A549 (cell line): ENCODE measurements around the gene TMEM237. TPM values are rescaled to one million over a fixed set of nuclear protein-coding genes. Genes with fewer than 3 reads are reported as not detected.

Source experiments
- ATAC-seq, 2 experiments: fragments of 200-7000 bp in 1 of 2; fragments of >200 bp in 1 of 2; cut with Nextera tagmentation in 1 of 2; cut with Tn5 transposase in 1 of 2; 3 replicates each; pipeline versions ENCODE4 v1.8.0 to v1.9.1; 2018 to 2020; ENCODE audit warnings: mild to moderate bottlenecking in 1 of 2, moderate library complexity in 1 of 2
- CTCF ChIA-PET: fragments of 300-600 bp; sonication (Branson Sonifier 250); formaldehyde crosslinking; extraction: SDS; loops from one replicate; lab custom pipeline; 2021; ENCODE audit warnings: antibody characterized with exemption, inconsistent platforms; lab: Yijun Ruan, JAX
- POLR2A ChIA-PET: fragments of 350-600 bp; formaldehyde crosslinking; extraction: SDS; loops from one replicate; lab custom pipeline; 2021; ENCODE audit warnings: antibody characterized with exemption, inconsistent platforms; lab: Yijun Ruan, JAX
- DNase-seq, 2 experiments: peaks; one replicate each; pipeline versions ENCODE4 v3.0.0 to v3.0.0-alpha.2; 2011 to 2016; ENCODE audit warnings: low read depth in 1 of 2, low spot score in 1 of 2
- FAIRE-seq: peaks from 2 replicates; lab custom pipeline; 2011; peaks lifted over from hg19 to GRCh38; lab: Jason Lieb, UNC
- H3K27ac ChIP-seq, 2 experiments: fragments of >200 bp; sonication (Bioruptor Twin); formaldehyde crosslinking; 3 replicates each; pipeline ENCODE4 v1.5.1; 2016 to 2017
- H3K4me1 ChIP-seq: fragments of >200 bp; sonication (Bioruptor Twin); formaldehyde crosslinking; 3 replicates; pipeline ENCODE4 v1.6.1; 2016
- H3K4me2 ChIP-seq: fragments of >200 bp; sonication (Bioruptor Twin); formaldehyde crosslinking; 3 replicates; pipeline ENCODE4 v1.6.1; 2016
- H3K4me3 ChIP-seq: fragments of >200 bp; sonication (Bioruptor Twin); formaldehyde crosslinking; 3 replicates; pipeline ENCODE4 v1.5.1; 2016
- H3K9me3 ChIP-seq: fragments of >200 bp; sonication (Bioruptor Twin); formaldehyde crosslinking; 3 replicates; pipeline ENCODE4 v1.6.1; 2016
- BHLHE40 ChIP-seq: IDR thresholded peaks from 2 replicates; pipeline ENCODE4 v1.6.1; 2012; ENCODE audit warnings: low read depth, low read length, inconsistent platforms
- CBX8 ChIP-seq: fragments of 200-600 bp; sonication (generic); IDR thresholded peaks from 2 replicates; pipeline ENCODE4 v1.6.1; 2016
- CHD2 ChIP-seq: fragments of 150-350 bp; IDR thresholded peaks from 2 replicates; pipeline ENCODE4 v1.6.1; 2014; ENCODE audit warnings: low read length; ENCODE audit not compliant: partially characterized antibody
- CHD4 ChIP-seq: fragments of 200-600 bp; sonication (generic); IDR thresholded peaks from 2 replicates; pipeline ENCODE4 v1.6.1; 2016; ENCODE audit warnings: antibody characterized with exemption, mild to moderate bottlenecking, borderline replicate concordance
- EHMT2 ChIP-seq: fragments of 200-600 bp; sonication (generic); IDR thresholded peaks from 2 replicates; pipeline ENCODE4 v1.6.1; 2016; ENCODE audit warnings: antibody characterized with exemption, low read depth, mild to moderate bottlenecking, moderate library complexity
- EP300 ChIP-seq, 2 experiments: fragments of >200 bp; sonication (Bioruptor Twin); formaldehyde crosslinking; IDR thresholded peaks; 2 replicates in 1 of 2; 3 replicates in 1 of 2; pipeline ENCODE4 v1.6.1; 2016 to 2017
- ESRRA ChIP-seq: fragments of 150-350 bp; IDR thresholded peaks from 2 replicates; pipeline ENCODE4 v1.6.1; 2014; ENCODE audit warnings: mild to moderate bottlenecking, low read length, borderline replicate concordance
- GATA3 ChIP-seq: IDR thresholded peaks from 2 replicates; pipeline ENCODE4 v1.6.1; 2012; ENCODE audit warnings: borderline replicate concordance
- HOXB5 ChIP-seq: fragments of 250-450 bp; sonication (Bioruptor Pico); IDR thresholded peaks from 2 replicates; pipeline ENCODE4 v1.5.0; 2020; ENCODE audit warnings: mild to moderate bottlenecking, moderate library complexity
- KDM1A ChIP-seq: fragments of 200-600 bp; sonication (generic); IDR thresholded peaks from 2 replicates; pipeline ENCODE4 v1.6.1; 2016; ENCODE audit warnings: low read depth, mild to moderate bottlenecking
- MAFK ChIP-seq: fragments of 450-650 bp; IDR thresholded peaks from 2 replicates; pipeline ENCODE4 v1.6.1; 2014; ENCODE audit not compliant: partially characterized antibody
- MYC ChIP-seq: IDR thresholded peaks from 2 replicates; pipeline ENCODE4 v1.6.1; 2012; ENCODE audit warnings: mild to moderate bottlenecking, inconsistent platforms, low read length, improper control_type of control experiment, borderline replicate concordance
- NFE2L2 ChIP-seq: fragments of 150-350 bp; conservative IDR thresholded peaks from 2 replicates; pipeline ENCODE4 v1.6.1; 2014; ENCODE audit warnings: low read length
- NR3C1 ChIP-seq: fragments of >200 bp; sonication (Bioruptor Twin); formaldehyde crosslinking; IDR thresholded peaks from 3 replicates; pipeline ENCODE4 v1.6.1; 2017
- POLR2A ChIP-seq: IDR thresholded peaks from 2 replicates; pipeline ENCODE4 v1.6.1; 2012; ENCODE audit warnings: mild to moderate bottlenecking, low read length
- POLR2AphosphoS2 ChIP-seq: conservative IDR thresholded peaks from 2 replicates; pipeline ENCODE4 v1.6.1; 2012; ENCODE audit warnings: low read length, improper control_type of control experiment, inconsistent platforms
- RNF2 ChIP-seq: fragments of 200-600 bp; sonication (generic); IDR thresholded peaks from 2 replicates; pipeline ENCODE4 v1.6.1; 2016; ENCODE audit warnings: low read depth, mild to moderate bottlenecking, antibody characterized with exemption, moderate library complexity, borderline replicate concordance
- TFCP2L1 ChIP-seq: fragments of 250-450 bp; sonication (Bioruptor Pico); IDR thresholded peaks from 2 replicates; pipeline ENCODE4 v1.5.0; 2021; ENCODE audit warnings: mild to moderate bottlenecking
- ZNF302 ChIP-seq: fragments of 250-450 bp; sonication (Bioruptor Pico); IDR thresholded peaks from 2 replicates; pipeline ENCODE4 v1.9.0; 2021; ENCODE audit warnings: inconsistent platforms, mild to moderate bottlenecking, moderate library complexity
- ZSCAN20 ChIP-seq: fragments of 250-450 bp; sonication (Bioruptor Pico); IDR thresholded peaks from 2 replicates; pipeline ENCODE4 v1.8.0; 2022; ENCODE audit warnings: mild to moderate bottlenecking, moderate library complexity
- WGBS: methylation state at CpG from one replicate; pipeline ENCODE4 v1.1.6; 2017; ENCODE audit errors: missing lambda C conversion rate; 5-methylcytosine and 5-hydroxymethylcytosine counted together
- polyA plus RNA-seq, 4 experiments: library from polyadenylated mRNA; depleted of rRNA in 3 of 4; stranded (reverse); fragments of >200 nt; fragmentation: RNase III in 1 of 4; extraction: RNeasy Plus Mini Kit Qiagen cat#74134 plus additional on column Dnase treatment in 1 of 4; gene quantifications; 2 replicates in 3 of 4; 3 replicates in 1 of 4; pipeline ENCODE4 v1.2.3, GENCODE V29; 2011 to 2017
- TF ChIP-seq, protein P1 (sequence below): fragments of 450-650 bp; IDR thresholded peaks from 2 replicates; pipeline ENCODE4 v1.6.1; 2014; ENCODE audit warnings: antibody characterized with exemption
- TF ChIP-seq, protein P2 (sequence below): fragments of 150-350 bp; IDR thresholded peaks from 2 replicates; pipeline ENCODE4 v1.6.1; 2014; ENCODE audit warnings: low read depth, mild to moderate bottlenecking, low read length
- TF ChIP-seq, protein P3 (sequence below): fragments of 200-600 bp; sonication (generic); IDR thresholded peaks from 2 replicates; pipeline ENCODE4 v1.6.1; 2016; ENCODE audit warnings: antibody characterized with exemption, mild to moderate bottlenecking, moderate library complexity
- TF ChIP-seq, protein P4 (sequence below): fragments of >200 bp; sonication (Bioruptor Twin); formaldehyde crosslinking; IDR thresholded peaks from 3 replicates; pipeline ENCODE4 v1.6.1; 2016
- TF ChIP-seq, protein P5 (sequence below): fragments of 250-450 bp; sonication (Bioruptor Pico); IDR thresholded peaks from 2 replicates; pipeline ENCODE4 v1.5.0; 2021; ENCODE audit warnings: mild to moderate bottlenecking, moderate library complexity, borderline replicate concordance

The TMEM237 gene
- polyA plus RNA-seq, 2 of the 4 experiments (the other 2 are of a cell fraction) = 15.7 to 37.1 TPM

DNA sequence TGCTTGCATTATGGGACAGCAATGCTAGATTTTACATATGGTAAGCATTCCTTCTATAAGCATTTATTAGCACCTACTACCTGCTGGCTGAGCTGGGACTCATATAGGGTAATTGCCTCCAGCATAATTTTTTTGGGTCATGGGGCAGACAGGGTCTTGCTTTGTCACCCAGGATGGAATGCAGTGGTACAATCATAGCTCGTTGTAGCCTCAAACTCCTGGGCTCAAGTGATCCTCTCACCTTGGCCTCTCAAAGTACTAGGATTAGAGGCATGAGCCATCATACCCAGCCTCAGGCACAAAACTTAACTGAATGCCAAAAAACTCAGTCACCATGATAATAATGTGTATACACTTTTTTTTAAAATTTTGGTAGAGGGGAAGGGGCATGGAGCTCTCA, 35.3 kb downstream of the TMEM237 start:
- FAIRE-seq = no peak
- peaks cover 4% of the 10 kb centered on the region; the same call in 1 of the 3 replicates for H3K9me3 ChIP-seq
- no peak for DNase-seq
- 13% methylated on average over 1 of the region's 1 CpG for WGBS
- ChIA-PET CTCF (no interaction called here), POLR2A (no interaction called here)
- H3K27ac ChIP-seq = no peak overlapping the region
- H3K4me3 ChIP-seq = no peak overlapping the region
- no peak for TF ChIP-seq NR3C1
- TF ChIP-seq MYC = no peak
- no peak for TF ChIP-seq ZSCAN20 (CRISPR knock-in tag)
- TF ChIP-seq, protein P1, sequence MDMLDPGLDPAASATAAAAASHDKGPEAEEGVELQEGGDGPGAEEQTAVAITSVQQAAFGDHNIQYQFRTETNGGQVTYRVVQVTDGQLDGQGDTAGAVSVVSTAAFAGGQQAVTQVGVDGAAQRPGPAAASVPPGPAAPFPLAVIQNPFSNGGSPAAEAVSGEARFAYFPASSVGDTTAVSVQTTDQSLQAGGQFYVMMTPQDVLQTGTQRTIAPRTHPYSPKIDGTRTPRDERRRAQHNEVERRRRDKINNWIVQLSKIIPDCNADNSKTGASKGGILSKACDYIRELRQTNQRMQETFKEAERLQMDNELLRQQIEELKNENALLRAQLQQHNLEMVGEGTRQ = no peak
- TF ChIP-seq EHMT2 = no peak
- TF ChIP-seq BHLHE40 = no peak
- no peak for TF ChIP-seq POLR2A
- no peak for TF ChIP-seq EP300 (IDR thresholded peaks at IDR 0.05)
- no peak for TF ChIP-seq ESRRA
- TF ChIP-seq ZNF302 (CRISPR knock-in tag) = no peak
- H3K4me2 ChIP-seq = no peak overlapping the region
- no peaks in the 10 kb centered on the region for H3K4me1 ChIP-seq
- no peak for ATAC-seq

DNA sequence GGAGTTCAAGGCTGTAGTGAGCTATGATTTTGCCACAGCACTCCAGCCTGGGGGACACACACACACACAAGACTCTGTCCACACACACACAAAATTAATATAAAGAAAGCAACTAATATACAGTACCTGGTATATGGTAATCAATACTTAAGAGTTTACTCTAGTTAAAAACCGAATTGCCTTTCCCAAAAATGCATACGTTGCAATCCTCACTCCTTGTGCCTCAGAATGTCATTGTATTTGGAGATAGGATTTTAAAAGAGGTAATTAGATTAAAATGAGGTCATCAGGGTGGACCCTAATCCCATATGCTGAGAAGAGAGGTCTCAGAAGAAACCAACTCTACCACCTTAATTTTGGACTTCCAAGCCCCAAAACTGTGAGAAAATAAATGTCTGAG, 35.7 kb downstream of the TMEM237 start:
- peaks cover 4% of the 10 kb centered on the region; the same call in 1 of the 3 replicates for H3K9me3 ChIP-seq
- POLR2A ChIA-PET = no interaction called here
- H3K27ac ChIP-seq = no peak overlapping the region
- WGBS = 29% methylated on average over 2 of the region's 2 CpGs
- no peak for DNase-seq
- CTCF ChIA-PET = interaction anchor here (0.6 kb wide), 1 partner anchor 449 kb away, joined by 3 read pairs; no protein-coding TSS in a partner anchor
- TF ChIP-seq MYC = no peak
- peak; percentile 57 for TF ChIP-seq MAFK
- no peak for ATAC-seq
- no peak for FAIRE-seq
- H3K4me2 ChIP-seq = no peak overlapping the region
- H3K4me1 ChIP-seq = no peaks in the 10 kb centered on the region
- no peak overlapping the region for H3K4me3 ChIP-seq

DNA sequence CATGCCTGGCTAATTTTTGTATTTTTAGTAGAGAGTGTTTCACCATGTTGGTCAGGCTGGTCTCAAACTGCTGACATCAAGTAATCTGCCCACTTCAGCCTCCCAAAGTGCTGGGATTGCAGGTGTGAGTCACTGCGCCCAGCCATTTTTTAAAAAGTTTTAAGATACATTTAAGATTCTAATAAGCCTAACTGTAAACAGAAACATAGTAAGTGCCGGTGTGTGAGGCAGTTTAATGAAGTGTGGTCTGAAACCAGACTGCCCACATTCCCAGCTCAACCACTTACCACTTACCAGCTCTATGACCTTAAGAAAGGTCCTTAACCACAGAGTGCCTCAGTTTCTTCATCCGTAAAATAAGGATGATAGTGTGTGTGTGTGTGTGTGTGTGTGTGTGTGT, 42.4 kb downstream of the TMEM237 start:
- Histone ChIP-seq H3K4me2 (no peak overlapping the region), H3K27ac (no peak overlapping the region), H3K4me1 (no peaks in the 10 kb centered on the region), H3K4me3 (no peak overlapping the region), H3K9me3 (no peaks in the 10 kb centered on the region; the same call in 2 of the 3 replicates)
- ATAC-seq (no peak), DNase-seq (no peak), FAIRE-seq (no peak)
- ChIA-PET POLR2A (no interaction called here), CTCF (no interaction called here)
- WGBS = 80% methylated on average over 3 of the region's 3 CpGs
- TF ChIP-seq HOXB5 (CRISPR knock-in tag) (no peak), TFCP2L1 (CRISPR knock-in tag) (no peak), CHD2 (no peak), NFE2L2 (no peak), POLR2AphosphoS2 (no peak), KDM1A (no peak), RNF2 (no peak), CBX8 (no peak), GATA3 (no peak), EP300 (IDR thresholded peaks at IDR 0.05) (no peak), ZSCAN20 (CRISPR knock-in tag) (no peak), CHD4 (no peak)
- TF ChIP-seq, protein P2, sequence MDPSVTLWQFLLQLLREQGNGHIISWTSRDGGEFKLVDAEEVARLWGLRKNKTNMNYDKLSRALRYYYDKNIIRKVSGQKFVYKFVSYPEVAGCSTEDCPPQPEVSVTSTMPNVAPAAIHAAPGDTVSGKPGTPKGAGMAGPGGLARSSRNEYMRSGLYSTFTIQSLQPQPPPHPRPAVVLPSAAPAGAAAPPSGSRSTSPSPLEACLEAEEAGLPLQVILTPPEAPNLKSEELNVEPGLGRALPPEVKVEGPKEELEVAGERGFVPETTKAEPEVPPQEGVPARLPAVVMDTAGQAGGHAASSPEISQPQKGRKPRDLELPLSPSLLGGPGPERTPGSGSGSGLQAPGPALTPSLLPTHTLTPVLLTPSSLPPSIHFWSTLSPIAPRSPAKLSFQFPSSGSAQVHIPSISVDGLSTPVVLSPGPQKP = no peak
- TF ChIP-seq, protein P3, sequence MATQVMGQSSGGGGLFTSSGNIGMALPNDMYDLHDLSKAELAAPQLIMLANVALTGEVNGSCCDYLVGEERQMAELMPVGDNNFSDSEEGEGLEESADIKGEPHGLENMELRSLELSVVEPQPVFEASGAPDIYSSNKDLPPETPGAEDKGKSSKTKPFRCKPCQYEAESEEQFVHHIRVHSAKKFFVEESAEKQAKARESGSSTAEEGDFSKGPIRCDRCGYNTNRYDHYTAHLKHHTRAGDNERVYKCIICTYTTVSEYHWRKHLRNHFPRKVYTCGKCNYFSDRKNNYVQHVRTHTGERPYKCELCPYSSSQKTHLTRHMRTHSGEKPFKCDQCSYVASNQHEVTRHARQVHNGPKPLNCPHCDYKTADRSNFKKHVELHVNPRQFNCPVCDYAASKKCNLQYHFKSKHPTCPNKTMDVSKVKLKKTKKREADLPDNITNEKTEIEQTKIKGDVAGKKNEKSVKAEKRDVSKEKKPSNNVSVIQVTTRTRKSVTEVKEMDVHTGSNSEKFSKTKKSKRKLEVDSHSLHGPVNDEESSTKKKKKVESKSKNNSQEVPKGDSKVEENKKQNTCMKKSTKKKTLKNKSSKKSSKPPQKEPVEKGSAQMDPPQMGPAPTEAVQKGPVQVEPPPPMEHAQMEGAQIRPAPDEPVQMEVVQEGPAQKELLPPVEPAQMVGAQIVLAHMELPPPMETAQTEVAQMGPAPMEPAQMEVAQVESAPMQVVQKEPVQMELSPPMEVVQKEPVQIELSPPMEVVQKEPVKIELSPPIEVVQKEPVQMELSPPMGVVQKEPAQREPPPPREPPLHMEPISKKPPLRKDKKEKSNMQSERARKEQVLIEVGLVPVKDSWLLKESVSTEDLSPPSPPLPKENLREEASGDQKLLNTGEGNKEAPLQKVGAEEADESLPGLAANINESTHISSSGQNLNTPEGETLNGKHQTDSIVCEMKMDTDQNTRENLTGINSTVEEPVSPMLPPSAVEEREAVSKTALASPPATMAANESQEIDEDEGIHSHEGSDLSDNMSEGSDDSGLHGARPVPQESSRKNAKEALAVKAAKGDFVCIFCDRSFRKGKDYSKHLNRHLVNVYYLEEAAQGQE = no peak
- TF ChIP-seq, protein P4, sequence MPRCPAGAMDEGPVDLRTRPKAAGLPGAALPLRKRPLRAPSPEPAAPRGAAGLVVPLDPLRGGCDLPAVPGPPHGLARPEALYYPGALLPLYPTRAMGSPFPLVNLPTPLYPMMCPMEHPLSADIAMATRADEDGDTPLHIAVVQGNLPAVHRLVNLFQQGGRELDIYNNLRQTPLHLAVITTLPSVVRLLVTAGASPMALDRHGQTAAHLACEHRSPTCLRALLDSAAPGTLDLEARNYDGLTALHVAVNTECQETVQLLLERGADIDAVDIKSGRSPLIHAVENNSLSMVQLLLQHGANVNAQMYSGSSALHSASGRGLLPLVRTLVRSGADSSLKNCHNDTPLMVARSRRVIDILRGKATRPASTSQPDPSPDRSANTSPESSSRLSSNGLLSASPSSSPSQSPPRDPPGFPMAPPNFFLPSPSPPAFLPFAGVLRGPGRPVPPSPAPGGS = no peak
- TF ChIP-seq, protein P5, sequence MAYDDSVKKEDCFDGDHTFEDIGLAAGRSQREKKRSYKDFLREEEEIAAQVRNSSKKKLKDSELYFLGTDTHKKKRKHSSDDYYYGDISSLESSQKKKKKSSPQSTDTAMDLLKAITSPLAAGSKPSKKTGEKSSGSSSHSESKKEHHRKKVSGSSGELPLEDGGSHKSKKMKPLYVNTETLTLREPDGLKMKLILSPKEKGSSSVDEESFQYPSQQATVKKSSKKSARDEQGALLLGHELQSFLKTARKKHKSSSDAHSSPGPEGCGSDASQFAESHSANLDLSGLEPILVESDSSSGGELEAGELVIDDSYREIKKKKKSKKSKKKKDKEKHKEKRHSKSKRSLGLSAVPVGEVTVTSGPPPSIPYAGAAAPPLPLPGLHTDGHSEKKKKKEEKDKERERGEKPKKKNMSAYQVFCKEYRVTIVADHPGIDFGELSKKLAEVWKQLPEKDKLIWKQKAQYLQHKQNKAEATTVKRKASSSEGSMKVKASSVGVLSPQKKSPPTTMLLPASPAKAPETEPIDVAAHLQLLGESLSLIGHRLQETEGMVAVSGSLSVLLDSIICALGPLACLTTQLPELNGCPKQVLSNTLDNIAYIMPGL (CRISPR knock-in tag) = no peak
